ENCODE results near the gene RAB23. TPM values are rescaled to one million over a fixed set of nuclear protein-coding genes. Genes with fewer than 3 reads are reported as not detected.
"Not testable (repeated sequence)": the region's sequence is repeated elsewhere in the genome, so short reads cannot be mapped to it uniquely, and the experiment has no call there.

The RAB23 gene
- polyA plus RNA-seq, 10 donors, result 14.7 to 22.3 (median 18.0) TPM

DNA sequence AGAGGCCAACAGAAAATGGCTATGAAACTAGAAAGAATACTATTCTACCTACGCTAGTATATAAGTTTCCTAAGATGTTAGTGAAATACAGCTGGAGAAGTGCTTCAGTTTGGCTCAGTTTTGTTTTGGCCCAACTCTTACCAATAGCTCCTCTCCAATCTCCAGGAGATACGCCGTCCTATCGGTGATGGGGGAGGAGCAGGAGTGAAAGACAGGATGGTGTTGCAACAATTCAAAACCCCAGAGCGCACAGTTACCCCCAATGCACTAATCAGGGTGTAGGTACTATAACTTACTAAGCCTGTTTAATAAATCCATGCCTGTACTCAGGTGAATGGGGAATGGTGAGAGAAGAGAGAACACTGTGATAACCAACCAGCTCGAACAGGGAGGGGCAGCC is 24.2 kb upstream of the RAB23 start:
- DNase-seq, result no peak

DNA sequence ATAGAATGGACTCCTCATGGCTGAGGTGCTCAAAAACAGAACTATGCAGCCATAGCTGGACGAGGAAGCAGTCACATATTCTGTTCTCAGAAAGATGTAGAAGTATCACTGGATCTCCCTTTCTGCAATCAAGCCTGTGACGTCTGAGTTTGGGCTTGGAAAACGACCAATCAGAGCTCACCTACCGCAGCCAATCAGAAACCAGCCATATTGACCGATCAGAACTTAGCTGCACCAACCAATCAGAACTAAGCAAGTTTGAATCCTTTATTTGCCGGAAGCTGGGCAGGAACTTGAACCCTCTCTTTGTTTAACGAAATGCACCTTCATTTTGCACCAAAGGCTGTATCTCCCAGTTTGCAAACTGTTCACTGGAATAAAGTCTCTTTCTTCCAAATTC is 21.8 kb upstream of the RAB23 start:
- DNase-seq, result no peak

GRCh38 chr6:57243526-57243925 is 21.4 kb upstream of the RAB23 start:
- not testable (repeated sequence) for DNase-seq

GRCh38 chr6:57242505-57242904 is 20.4 kb upstream of the RAB23 start:
- DNase-seq, result peak in 2 of 3 donors; percentile 34 to 89

DNA sequence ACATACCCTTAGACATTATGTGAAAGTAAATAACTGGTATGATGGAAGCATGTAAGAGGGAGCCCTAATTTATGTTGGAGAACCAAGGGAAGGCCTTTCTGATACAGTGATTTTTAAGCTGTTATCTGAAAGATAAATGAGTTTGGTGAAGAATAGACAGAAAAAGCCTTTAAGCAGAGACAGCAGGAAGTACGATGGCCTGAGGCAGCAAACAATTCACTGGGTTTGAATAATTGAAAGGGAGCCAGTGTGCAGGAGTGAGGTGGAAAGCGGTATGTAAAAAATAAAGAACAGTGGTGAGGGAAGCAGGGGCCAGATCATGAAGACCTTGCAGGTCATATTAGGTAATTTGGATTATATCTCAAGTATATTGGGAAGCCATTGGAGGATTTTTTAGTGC is 4.1 kb upstream of the RAB23 start:
- no peak for DNase-seq

DNA sequence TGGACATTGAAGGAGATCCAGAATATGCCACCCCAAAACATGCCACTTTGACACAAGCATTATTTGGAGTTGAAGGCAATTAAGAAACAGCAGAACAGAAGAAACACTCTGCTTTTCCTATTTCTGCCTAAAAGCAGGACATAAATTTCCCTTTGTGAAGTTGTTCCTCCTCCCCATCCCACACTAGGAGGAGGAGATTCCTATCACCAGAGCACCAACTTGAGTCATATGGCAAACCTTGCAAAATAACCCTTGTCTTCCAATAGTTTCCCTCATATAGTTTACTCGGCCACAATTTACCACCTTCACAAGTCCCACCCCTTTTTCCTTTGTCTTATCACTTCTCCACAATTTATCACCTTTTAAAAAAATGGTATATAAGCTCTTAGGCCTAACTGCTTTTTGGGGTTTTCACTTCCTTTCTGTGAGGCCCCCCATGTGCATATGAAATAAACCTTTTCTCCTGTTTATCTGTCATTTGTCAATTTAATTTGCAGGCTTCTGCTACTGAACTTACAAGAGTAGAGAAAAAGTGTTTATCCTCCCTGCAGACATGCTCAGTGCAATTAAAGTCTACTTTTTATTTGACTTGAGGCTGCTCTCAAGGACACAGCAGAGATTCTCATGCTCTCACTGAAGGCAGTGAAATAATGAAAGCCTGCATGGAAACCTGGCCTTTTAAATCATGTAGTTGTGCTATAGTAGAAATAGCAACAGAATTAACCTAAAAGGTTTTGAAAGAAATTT is 2.8 kb upstream of the RAB23 start:
- DNase-seq, result peak in 1 of 3 donors; percentile 13

DNA sequence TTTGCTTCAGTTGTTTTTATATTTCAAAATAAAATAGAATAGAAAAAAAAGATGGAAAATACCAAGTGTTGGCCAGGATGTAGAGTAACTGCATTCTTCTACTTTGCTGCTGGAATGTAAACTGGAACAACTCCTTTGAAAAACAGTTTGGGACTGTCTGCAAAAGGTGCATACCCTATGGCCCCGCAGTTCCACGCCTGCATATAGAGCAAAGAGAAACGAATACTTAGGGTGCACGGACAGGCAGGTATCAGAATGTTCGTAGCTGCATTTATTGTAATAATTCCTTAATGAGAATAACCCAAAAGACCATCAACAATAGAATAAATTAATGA is 603 bp upstream of the RAB23 start:
- no peak for DNase-seq

DNA sequence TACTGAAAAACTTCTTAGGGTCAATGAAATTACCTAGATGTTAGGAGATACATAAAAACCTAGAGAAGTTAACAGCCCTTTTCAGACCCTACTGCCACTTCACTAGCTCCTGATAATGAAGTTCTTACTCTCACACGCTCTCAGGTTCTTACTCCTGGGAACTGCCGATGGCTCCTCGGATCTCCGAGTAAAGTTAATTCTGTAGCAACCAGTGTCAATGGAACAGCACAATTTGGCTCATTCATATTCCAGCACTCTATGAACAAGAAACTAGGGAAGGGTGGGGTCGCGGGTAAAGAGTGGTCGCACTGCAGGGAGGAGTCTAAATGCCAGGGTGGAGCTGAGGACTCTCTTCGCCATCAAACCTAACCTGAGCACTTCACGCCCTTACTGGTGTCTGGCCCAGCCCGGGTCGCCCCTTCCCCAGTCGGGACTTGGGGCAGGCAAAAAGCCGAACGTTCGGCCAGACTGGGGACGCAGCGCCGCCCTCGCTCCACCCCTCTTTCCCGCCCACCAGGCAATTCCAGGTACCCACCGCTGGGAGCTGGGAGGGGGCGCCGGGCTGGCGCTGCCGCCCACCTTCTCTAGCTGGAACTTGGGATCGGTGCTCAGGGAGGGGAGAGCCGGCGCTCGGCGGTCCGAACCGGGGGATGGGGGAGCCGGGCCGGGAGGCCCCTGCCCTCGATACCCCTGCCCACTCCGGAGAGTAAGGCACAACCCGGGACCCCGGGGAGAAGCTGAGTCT is 744 bp downstream of the RAB23 start:
- DNase-seq, result peak; percentile 39 to 89 (median 70)

DNA sequence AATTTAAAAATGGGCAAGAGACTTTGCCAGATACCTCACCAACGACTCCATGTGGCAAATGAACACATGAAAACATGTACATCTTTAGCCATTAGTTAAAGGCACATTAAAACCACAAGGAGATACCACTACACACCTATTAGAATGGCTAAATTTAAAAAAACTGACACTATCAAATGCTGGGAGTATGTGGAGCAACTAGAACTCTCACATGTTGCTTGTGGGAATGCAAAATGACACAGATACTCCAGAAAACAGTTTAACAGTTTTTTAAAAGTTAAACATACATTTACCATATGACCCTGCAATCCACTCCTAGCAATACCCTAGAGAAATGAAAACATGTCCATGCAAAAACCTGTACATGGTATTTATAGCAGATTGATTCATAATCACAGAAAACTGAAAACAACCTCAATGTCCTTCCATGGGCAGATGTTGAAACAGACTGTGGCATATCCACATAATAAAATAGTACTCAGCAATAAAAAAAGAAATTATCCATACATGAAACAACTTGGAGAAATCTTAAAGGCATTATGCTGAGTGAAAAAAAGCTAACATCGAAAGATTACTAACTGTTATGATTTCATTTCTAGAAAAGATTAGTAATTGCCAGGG is 1.9 kb downstream of the RAB23 start:
- DNase-seq, result no peak

DNA sequence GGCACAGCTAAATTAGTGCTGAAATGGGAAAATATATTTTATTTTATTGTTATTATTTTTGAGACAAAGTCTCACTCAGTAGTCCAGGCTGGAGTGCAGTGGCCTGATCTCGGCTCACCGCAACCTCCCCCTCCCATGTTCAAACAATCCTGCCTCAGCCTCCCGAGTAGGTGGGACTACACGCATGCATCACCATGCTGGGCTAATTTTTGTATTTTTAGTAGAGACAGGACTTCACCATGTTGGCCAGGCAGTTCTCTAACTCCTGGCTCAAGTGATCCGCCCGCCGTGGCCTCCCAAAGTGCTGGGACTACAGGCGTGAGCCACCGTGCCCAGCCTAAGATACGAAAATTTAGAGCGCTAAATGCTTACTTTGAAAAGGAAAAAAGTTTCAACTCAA is 4.8 kb downstream of the RAB23 start:
- no peak for DNase-seq

DNA sequence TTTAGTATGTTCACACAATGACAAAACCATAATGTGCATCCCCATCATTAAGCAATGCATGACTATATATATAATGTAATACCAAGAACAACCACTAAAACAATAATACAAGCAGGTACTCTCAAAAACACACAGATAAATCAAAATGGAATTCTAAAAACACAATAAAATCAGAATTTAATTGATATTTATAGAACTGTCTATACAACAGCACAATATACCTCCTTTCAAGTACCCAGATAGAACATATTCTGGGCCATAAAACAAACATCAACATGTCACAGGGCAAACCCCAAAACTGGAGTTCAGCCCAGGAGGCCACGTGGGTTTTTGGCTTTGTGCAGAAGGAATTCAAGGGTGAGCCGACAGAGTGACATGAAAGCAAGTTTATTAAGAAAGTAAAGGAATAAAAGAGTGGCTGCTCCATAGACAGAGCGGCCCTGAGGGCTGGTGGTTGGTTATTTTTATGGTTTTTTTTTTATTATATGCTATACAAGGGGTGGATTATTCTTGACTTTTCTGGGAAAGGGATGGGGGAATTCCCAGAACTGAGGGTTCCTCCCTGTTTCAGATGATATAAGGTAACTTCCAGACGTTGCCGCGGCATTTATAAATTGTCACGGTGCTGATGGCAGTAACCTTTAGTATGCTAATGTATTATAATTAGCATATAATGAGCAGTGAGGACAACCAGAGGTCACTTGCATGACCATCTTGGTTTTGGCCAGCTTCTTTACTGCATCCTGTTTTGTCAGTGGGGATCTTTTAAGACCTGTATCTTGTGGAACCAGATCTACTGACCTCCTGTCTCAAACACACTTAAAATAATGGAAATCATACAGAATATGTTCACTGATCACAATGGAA is 5.6 kb downstream of the RAB23 start:
- no peak for DNase-seq

GRCh38 chr6:57215260-57215659 is 6.8 kb downstream of the RAB23 start:
- DNase-seq, result no peak

GRCh38 chr6:57210060-57210459 is 12.0 kb downstream of the RAB23 start:
- no peak for DNase-seq

- DNase-seq, result no peak
These were observed 13.1 kb downstream of the RAB23 start for GRCh38 chr6:57209030-57209429.

GRCh38 chr6:57207872-57208271 is 14.2 kb downstream of the RAB23 start:
- DNase-seq, result no peak

GRCh38 chr6:57207141-57207540 is 15.0 kb downstream of the RAB23 start:
- DNase-seq, result no peak

- no peak for DNase-seq
These were observed 16.4 kb downstream of the RAB23 start for GRCh38 chr6:57205550-57206328.

DNA sequence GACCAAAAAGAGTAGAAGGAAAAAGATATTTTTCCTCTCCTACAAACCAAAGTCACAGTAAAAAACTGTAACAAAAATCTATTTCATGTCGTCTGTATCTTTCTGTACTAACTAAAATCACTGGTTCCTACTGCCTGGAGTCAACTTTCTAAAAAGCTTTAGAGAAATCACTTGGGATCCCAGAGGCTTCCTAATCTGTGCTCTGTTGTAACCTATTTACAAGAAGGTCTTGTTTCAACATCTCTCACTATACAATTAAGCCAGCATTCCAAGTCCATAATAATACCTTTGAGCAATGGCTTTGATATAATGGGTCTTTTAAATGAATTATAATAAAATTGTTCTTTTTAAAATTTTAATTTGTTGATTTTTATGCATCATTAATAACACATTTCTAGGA is 20.4 kb downstream of the RAB23 start:
- DNase-seq, result no peak

DNA sequence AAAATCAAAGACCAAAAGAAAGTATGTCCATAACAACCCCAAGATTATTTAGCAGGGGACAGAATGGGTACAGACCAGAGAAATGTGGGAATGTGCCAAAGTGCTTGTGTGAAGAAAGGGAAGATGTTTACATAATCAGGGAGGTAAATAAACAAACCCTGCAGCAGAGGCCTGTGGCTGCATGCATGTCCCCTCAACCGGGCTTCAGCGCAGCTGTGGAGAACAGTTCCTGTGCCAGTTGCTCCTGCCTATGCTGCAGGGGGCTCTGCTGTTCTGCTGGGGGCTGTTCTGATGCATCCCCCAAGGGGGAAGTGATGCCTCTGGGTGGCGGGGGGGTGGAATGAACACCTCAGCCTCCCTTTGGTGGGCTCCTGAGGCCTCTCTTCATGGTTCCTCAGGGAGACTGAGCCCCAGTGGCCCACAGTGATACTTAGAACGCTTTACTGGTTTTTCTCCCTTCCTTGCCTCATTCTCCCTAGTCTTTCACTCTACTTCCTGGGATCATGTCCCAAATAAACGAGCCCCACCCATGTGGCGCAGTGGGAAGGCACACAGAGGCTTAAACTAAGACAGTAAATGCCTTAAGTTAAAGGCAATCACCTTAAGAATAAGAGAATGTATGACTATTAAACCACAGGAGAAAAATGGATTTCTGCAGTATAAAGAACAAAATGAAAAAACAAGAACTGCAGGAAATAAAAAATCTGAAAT is 23.0 kb downstream of the RAB23 start:
- DNase-seq, result no peak

- no peak for DNase-seq
These were observed 26.6 kb downstream of the RAB23 start for GRCh38 chr6:57195457-57195856.

GRCh38 chr6:57193177-57193576 is 28.9 kb downstream of the RAB23 start:
- DNase-seq, result no peak
